HG03066 (cell line): Measurements from ENCODE around the gene HMGCS2.

Experiments
- ATAC-seq: cut with Tn5 transposase; IDR thresholded peaks from one replicate; pipeline ENCODE4 v1.9.1; 2021; ENCODE audit warnings: low read depth; ENCODE audit not compliant: unreplicated experiment

The HMGCS2 gene

GRCh38 chr1:119703666-119704450 is 64.8 kb downstream of the HMGCS2 start:
- no peak for ATAC-seq

GRCh38 chr1:119702384-119702783 is 66.3 kb downstream of the HMGCS2 start:
- no peak for ATAC-seq

DNA sequence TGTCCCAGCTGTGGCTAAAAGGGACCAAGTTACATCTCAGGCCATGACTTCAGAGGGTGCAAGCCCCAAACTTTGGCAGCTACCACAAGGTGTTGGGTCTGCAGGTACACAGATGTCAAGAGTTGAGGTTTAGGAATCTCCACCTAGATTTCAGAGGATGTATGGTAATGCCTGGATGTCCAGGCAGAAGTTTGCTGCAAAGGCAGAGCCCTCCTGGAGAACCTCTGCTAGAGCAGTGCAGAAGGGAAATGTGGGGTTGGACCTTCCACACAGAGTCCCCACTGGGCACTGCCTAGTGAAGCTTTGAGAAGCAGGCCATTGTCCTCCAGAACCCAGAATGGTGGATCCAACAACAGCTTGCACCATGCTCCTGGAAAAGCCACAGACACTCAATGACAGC is 67.0 kb downstream of the HMGCS2 start:
- no peak for ATAC-seq

- ATAC-seq = no peak
Observed at GRCh38 chr1:119700326-119700725, 68.4 kb downstream of the HMGCS2 start.
